ENCODE data around the gene ZCWPW1.

- TF ChIP-seq EZH2 (IDR thresholded peaks at IDR 0.05; ENCODE audit: insufficient read depth, poor library complexity, severe bottlenecking) (no peak), EZH2phosphoT487 (IDR thresholded peaks at IDR 0.05; ENCODE audit: insufficient read depth, low read depth) (no peak)
These were observed 43.7 kb downstream of the ZCWPW1 start for GRCh38 chr7:100384628-100385294.
